Osteocyte (in vitro differentiated cells): ENCODE measurements around the gene ANGPTL7. TPM values are rescaled to one million over a fixed set of nuclear protein-coding genes. Genes with fewer than 3 reads are reported as not detected.

Experiments
- DNase-seq: peaks from one replicate; pipeline ENCODE4 v3.0.0; 2021; ENCODE audit warnings: mixed read lengths; ENCODE audit not compliant: unreplicated experiment; ENCODE audit errors: extremely low spot score
- H3K27ac Mint-ChIP-seq: one replicate; pipeline ENCODE4 v1.8.0; 2021; ENCODE audit warnings: mild to moderate bottlenecking, mixed read lengths; ENCODE audit not compliant: unreplicated experiment
- H3K27me3 Mint-ChIP-seq: one replicate; pipeline ENCODE4 v1.8.0; 2021; ENCODE audit warnings: mixed read lengths; ENCODE audit not compliant: unreplicated experiment
- H3K36me3 Mint-ChIP-seq: one replicate; pipeline ENCODE4 v1.8.0; 2021; ENCODE audit warnings: mixed read lengths; ENCODE audit not compliant: unreplicated experiment
- H3K4me1 Mint-ChIP-seq: one replicate; pipeline ENCODE4 v1.8.0; 2021; ENCODE audit warnings: mixed read lengths; ENCODE audit not compliant: unreplicated experiment
- H3K4me3 Mint-ChIP-seq: one replicate; pipeline ENCODE4 v1.8.0; 2021; ENCODE audit warnings: mild to moderate bottlenecking, moderate library complexity, mixed read lengths; ENCODE audit not compliant: unreplicated experiment
- H3K9me3 Mint-ChIP-seq: one replicate; pipeline ENCODE4 v1.8.0; 2021; ENCODE audit warnings: mixed read lengths; ENCODE audit not compliant: unreplicated experiment
- CTCF ChIP-seq: fragments of 200-600 bp; sonication (generic); IDR thresholded peaks from 2 replicates; pipeline ENCODE4 v1.5.0; 2021; ENCODE audit warnings: antibody characterized with exemption, mild to moderate bottlenecking, moderate library complexity
- total RNA-seq: library from RNA; stranded (reverse); gene quantifications from 2 replicates; pipeline ENCODE4 v1.2.1, GENCODE V29; 2021

The ANGPTL7 gene
- total RNA-seq, 1 donor from 2014 or later: not detected

GRCh38 chr1:11211461-11211860, 22.3 kb downstream of the ANGPTL7 start:
- Mint-ChIP-seq H3K9me3 (no peaks in the 10 kb centered on the region), H3K4me3 (no peak overlapping the region), H3K36me3 (peaks cover 58% of the 10 kb centered on the region), H3K27me3 (no peaks in the 10 kb centered on the region), H3K4me1 (no peaks in the 10 kb centered on the region), H3K27ac (no peak overlapping the region)
- no peak for DNase-seq
- no peak for TF ChIP-seq CTCF

GRCh38 chr1:11211925-11212587, 22.9 kb downstream of the ANGPTL7 start:
- no peaks in the 10 kb centered on the region for H3K27me3 Mint-ChIP-seq
- TF ChIP-seq CTCF: no peak
- no peak overlapping the region for H3K27ac Mint-ChIP-seq
- no peaks in the 10 kb centered on the region for H3K4me1 Mint-ChIP-seq
- no peak for DNase-seq
- peaks cover 61% of the 10 kb centered on the region for H3K36me3 Mint-ChIP-seq
- H3K9me3 Mint-ChIP-seq: no peaks in the 10 kb centered on the region
- H3K4me3 Mint-ChIP-seq: no peak overlapping the region

GRCh38 chr1:11214698-11215380, 25.7 kb downstream of the ANGPTL7 start:
- Mint-ChIP-seq H3K27ac (no peak overlapping the region), H3K9me3 (no peaks in the 10 kb centered on the region), H3K4me1 (no peaks in the 10 kb centered on the region), H3K36me3 (peaks cover 68% of the 10 kb centered on the region), H3K27me3 (no peaks in the 10 kb centered on the region), H3K4me3 (no peak overlapping the region)
- TF ChIP-seq CTCF: no peak
- DNase-seq: no peak

- no peaks in the 10 kb centered on the region for H3K9me3 Mint-ChIP-seq
- DNase-seq: no peak
- no peaks in the 10 kb centered on the region for H3K27me3 Mint-ChIP-seq
- no peak for TF ChIP-seq CTCF
- H3K27ac Mint-ChIP-seq: no peak overlapping the region
- H3K36me3 Mint-ChIP-seq: peaks cover 68% of the 10 kb centered on the region
- no peak overlapping the region for H3K4me3 Mint-ChIP-seq
- H3K4me1 Mint-ChIP-seq: no peaks in the 10 kb centered on the region
Observed at GRCh38 chr1:11215381-11216005, 26.3 kb downstream of the ANGPTL7 start.

- H3K9me3 Mint-ChIP-seq: no peaks in the 10 kb centered on the region
- TF ChIP-seq CTCF: no peak
- no peak overlapping the region for H3K27ac Mint-ChIP-seq
- H3K27me3 Mint-ChIP-seq: no peaks in the 10 kb centered on the region
- H3K4me3 Mint-ChIP-seq: no peak overlapping the region
- no peaks in the 10 kb centered on the region for H3K4me1 Mint-ChIP-seq
- H3K36me3 Mint-ChIP-seq: peaks cover 65% of the 10 kb centered on the region
- DNase-seq: no peak
Observed at GRCh38 chr1:11216074-11216473, 26.9 kb downstream of the ANGPTL7 start.
